GM23338 (cell line): ENCODE measurements around the gene TXN. TPM values are rescaled to one million over a fixed set of nuclear protein-coding genes. Genes with fewer than 3 reads are reported as not detected.
"Not testable (repeated sequence)": the region's sequence is repeated elsewhere in the genome, so short reads cannot be mapped to it uniquely, and the experiment has no call there.

Experiments used
- ATAC-seq: fragments of 200-7000 bp; cut with Tn5 transposase; 3 replicates; pipeline ENCODE4 v1.9.1; 2020
- DNase-seq: peaks from one replicate; pipeline ENCODE4 v3.0.0-alpha.2; 2015; ENCODE audit warnings: low spot score
- H2AFZ ChIP-seq: fragments of 200-600 bp; sonication (generic); 2 replicates; pipeline ENCODE4 v1.8.0; 2016; ENCODE audit warnings: antibody characterized with exemption, mild to moderate bottlenecking, moderate library complexity
- H3F3A ChIP-seq: fragments of 200-600 bp; sonication (generic); replicated peaks from 2 replicates; pipeline ENCODE4 v1.8.0; 2017; ENCODE audit warnings: antibody characterized with exemption, mixed run types, low read depth
- H3K27ac ChIP-seq: fragments of 200-600 bp; sonication (generic); 2 replicates; pipeline ENCODE4 v1.6.1; 2016; ENCODE audit warnings: low read depth
- H3K27me3 ChIP-seq: fragments of 200-600 bp; sonication (generic); 2 replicates; pipeline ENCODE4 v1.8.0; 2016; ENCODE audit warnings: mild to moderate bottlenecking, mixed run types, moderate library complexity; ENCODE audit not compliant: insufficient read depth
- H3K36me3 ChIP-seq: fragments of 200-600 bp; sonication (generic); 2 replicates; pipeline ENCODE4 v1.8.0; 2016; ENCODE audit warnings: mild to moderate bottlenecking; ENCODE audit not compliant: insufficient read depth
- H3K4me1 ChIP-seq: fragments of 200-600 bp; sonication (generic); 2 replicates; pipeline ENCODE4 v1.8.0; 2016; ENCODE audit warnings: mild to moderate bottlenecking, moderate library complexity; ENCODE audit not compliant: insufficient read depth
- H3K4me2 ChIP-seq: fragments of 200-600 bp; sonication (generic); 2 replicates; pipeline ENCODE4 v1.7.1; 2017; ENCODE audit warnings: mixed run types
- H3K4me3 ChIP-seq: fragments of 200-600 bp; sonication (generic); 2 replicates; pipeline ENCODE4 v1.6.1; 2016; ENCODE audit warnings: mixed run types
- H3K79me2 ChIP-seq: fragments of 200-600 bp; sonication (generic); replicated peaks from 2 replicates; pipeline ENCODE4 v1.8.0; 2017; ENCODE audit warnings: mild to moderate bottlenecking; ENCODE audit not compliant: insufficient read depth
- H3K9me2 ChIP-seq: fragments of 200-600 bp; sonication (generic); 2 replicates; pipeline ENCODE4 v1.8.0; 2017; ENCODE audit not compliant: insufficient read depth
- H4K20me1 ChIP-seq: fragments of 200-600 bp; sonication (generic); replicated peaks from 2 replicates; pipeline ENCODE4 v1.8.0; 2017; ENCODE audit warnings: mild to moderate bottlenecking; ENCODE audit not compliant: insufficient read depth
- H3K27ac Mint-ChIP-seq: 2 replicates; pipeline ENCODE4 v1.8.0; 2020; ENCODE audit warnings: inconsistent platforms, mild to moderate bottlenecking, moderate library complexity, mixed read lengths
- H3K27me3 Mint-ChIP-seq: 3 replicates; pipeline ENCODE4 v1.8.0; 2022; ENCODE audit warnings: low read depth, mild to moderate bottlenecking, moderate library complexity, mixed read lengths, inconsistent platforms; ENCODE audit not compliant: insufficient read depth, poor library complexity
- H3K36me3 Mint-ChIP-seq: 3 replicates; pipeline ENCODE4 v1.8.0; 2021; ENCODE audit warnings: low read depth, mild to moderate bottlenecking, inconsistent platforms, moderate library complexity, mixed read lengths
- H3K4me1 Mint-ChIP-seq: 3 replicates; pipeline ENCODE4 v1.8.0; 2020; ENCODE audit warnings: mild to moderate bottlenecking, inconsistent platforms, mixed read lengths
- H3K4me3 Mint-ChIP-seq: 3 replicates; pipeline ENCODE4 v1.8.0; 2021; ENCODE audit warnings: moderate library complexity, mild to moderate bottlenecking, inconsistent platforms, mixed read lengths
- H3K9me3 Mint-ChIP-seq: 3 replicates; pipeline ENCODE4 v1.8.0; 2020; ENCODE audit warnings: moderate library complexity, mild to moderate bottlenecking, inconsistent platforms, mixed read lengths
- CTCF ChIP-seq, 2 experiments: fragments of 200-600 bp in 1 of 2; sonication (generic) in 1 of 2; conservative IDR thresholded peaks; 2 replicates each; pipeline versions ENCODE4 v1.5.1 to v1.6.1; 2016 to 2017; ENCODE audit warnings: antibody characterized with exemption in 2 of 2, low read depth in 2 of 2, mild to moderate bottlenecking in 2 of 2, moderate library complexity in 1 of 2
- STAT1 ChIP-seq: IDR thresholded peaks from one replicate; pipeline ENCODE4 v1.6.1; 2016; ENCODE audit warnings: antibody characterized with exemption; ENCODE audit not compliant: unreplicated experiment
- polyA plus RNA-seq: library from polyadenylated mRNA; unstranded; fragments of >200 nt; fragmentation: Nextera tagmentation; extraction: Ambion mirVana; gene quantifications from 2 replicates; pipeline ENCODE4 v1.2.1, GENCODE V29; 2016
- total RNA-seq: library from RNA; depleted of rRNA; stranded (reverse); fragments of >200 nt; shearing (Covaris generic); gene quantifications from 2 replicates; pipeline ENCODE4 v1.2.3, GENCODE V29; 2014; rRNA removed

Gene TXN
- total and polyA plus RNA-seq, 2 experiments from 2014 or later, result 177 to 1,031 TPM

DNA sequence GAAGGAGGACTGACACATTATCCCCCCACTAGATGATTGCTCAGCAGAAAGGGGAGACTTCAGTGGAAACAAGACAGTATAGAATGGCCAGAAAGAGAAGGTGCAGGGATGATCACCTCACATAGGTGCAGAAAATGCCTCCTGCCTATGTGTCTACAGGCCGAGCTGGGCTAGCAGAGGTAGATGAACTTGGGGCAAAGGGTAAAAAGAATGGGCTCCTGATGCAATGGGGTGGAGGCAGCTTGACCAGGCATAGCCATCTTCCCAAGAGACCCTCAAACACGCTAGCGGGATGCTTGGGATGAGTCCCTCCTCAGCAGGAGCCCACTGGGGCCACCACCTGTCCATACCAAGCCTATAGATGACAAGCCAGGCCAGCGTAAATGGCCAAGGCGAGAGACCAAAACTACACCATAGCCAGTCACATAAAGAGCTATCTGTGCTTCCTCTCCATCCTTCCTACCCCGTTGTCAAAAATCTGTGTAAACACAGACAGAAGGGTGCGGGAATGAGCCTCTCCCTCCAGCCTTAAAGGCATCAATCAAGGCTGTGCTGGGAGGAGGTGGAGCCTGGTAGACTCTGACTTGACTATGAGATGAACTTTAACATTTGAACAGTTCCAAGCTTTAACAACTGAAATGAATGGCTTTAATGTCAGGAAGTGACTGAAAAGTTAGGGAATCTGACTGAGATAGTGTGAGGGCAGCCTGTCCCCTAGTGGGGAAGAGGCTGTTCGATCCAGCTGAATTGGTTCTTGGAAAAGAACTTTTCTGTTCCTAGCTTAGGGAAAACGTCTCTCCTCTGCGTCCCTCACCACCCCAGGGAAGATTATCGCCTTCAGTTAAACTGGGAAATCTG, 58.7 kb downstream of the TXN start:
- Histone ChIP-seq H3K79me2 (no peaks in the 10 kb centered on the region), H3K36me3 (no peaks in the 10 kb centered on the region), H3K9me2 (no peaks in the 10 kb centered on the region), H4K20me1 (no peaks in the 10 kb centered on the region), H3K4me1 (no peaks in the 10 kb centered on the region), H3K27me3 (no peaks in the 10 kb centered on the region), H2AFZ (no peak overlapping the region), H3F3A (no peaks in the 10 kb centered on the region), H3K4me3 (no peak overlapping the region), H3K4me2 (no peak overlapping the region), H3K27ac (no peak overlapping the region)
- Mint-ChIP-seq H3K4me3 (no peak overlapping the region), H3K27me3 (peaks cover 3% of the 10 kb centered on the region), H3K27ac (no peak overlapping the region), H3K4me1 (0 out of 3 replicates have a peak, but pooled peaks cover 3% of the 10 kb centered on the region), H3K36me3 (no peaks in the 10 kb centered on the region), H3K9me3 (no peaks in the 10 kb centered on the region)
- ATAC-seq (no peak), DNase-seq (peak; percentile 17)
- no peak for TF ChIP-seq STAT1
- peak in 1 of 2 experiments; percentile 57; a peak in 3 of 4 replicates for TF ChIP-seq CTCF (conservative IDR thresholded peaks at IDR 0.05; ENCODE audit: low read depth in 2 of 2)

GRCh38 chr9:110196084-110196499, 60.2 kb downstream of the TXN start:
- not testable (repeated sequence) for H3K36me3 Mint-ChIP-seq, H4K20me1 ChIP-seq, H3K9me2 ChIP-seq, H3K9me3 Mint-ChIP-seq, H3K27me3 Mint-ChIP-seq, H3K4me1 ChIP-seq, H2AFZ ChIP-seq, ATAC-seq, H3K27me3 ChIP-seq, H3K4me1 Mint-ChIP-seq, H3F3A ChIP-seq, H3K4me3 ChIP-seq, H3K4me3 Mint-ChIP-seq, H3K36me3 ChIP-seq, H3K79me2 ChIP-seq, DNase-seq, H3K27ac ChIP-seq, H3K27ac Mint-ChIP-seq, H3K4me2 ChIP-seq

Other genes with a start within 250 kb of the TXN start
- not detected in 2 replicates for gene C9orf152, start 48.3 kb downstream of the TXN start, total RNA-seq
- gene C9orf152, start 48.3 kb downstream of the TXN start, polyA plus RNA-seq, result not detected in 2 replicates
- gene TXNDC8, start 81.4 kb upstream of the TXN start, total RNA-seq, result not detected in 2 replicates
- not detected in 2 replicates for gene TXNDC8, start 81.4 kb upstream of the TXN start, polyA plus RNA-seq